ENCODE results near the gene HRAS.

Gene HRAS

GRCh38 chr11:504053-504993 lies 31.1 kb downstream of the HRAS start:
- Histone ChIP-seq H3K9ac (ENCODE audit: low read length in 2 of 2) (peak overlapping the region; percentile 64), H3K9me3 (ENCODE audit: control insufficient read depth in 2 of 2, low read length in 2 of 2) (no peaks in the 10 kb centered on the region), H3K36me3 (ENCODE audit: control insufficient read depth in 2 of 2, insufficient read depth in 2 of 2, low read length in 2 of 2) (peaks cover 21 to 25% of the 10 kb centered on the region in 2 donors), H3K4me1 (ENCODE audit: control insufficient read depth, insufficient read depth, low read length) (peaks cover 44% of the 10 kb centered on the region), H3K4me3 (ENCODE audit: low read length in 2 of 2) (peak overlapping the region; percentile 56 to 72), H3K27ac (ENCODE audit: low read length) (peak overlapping the region; percentile 53), H3K27me3 (ENCODE audit: control insufficient read depth in 1 of 2, insufficient read depth in 2 of 2, low read length in 2 of 2) (no peaks in the 10 kb centered on the region)

DNA sequence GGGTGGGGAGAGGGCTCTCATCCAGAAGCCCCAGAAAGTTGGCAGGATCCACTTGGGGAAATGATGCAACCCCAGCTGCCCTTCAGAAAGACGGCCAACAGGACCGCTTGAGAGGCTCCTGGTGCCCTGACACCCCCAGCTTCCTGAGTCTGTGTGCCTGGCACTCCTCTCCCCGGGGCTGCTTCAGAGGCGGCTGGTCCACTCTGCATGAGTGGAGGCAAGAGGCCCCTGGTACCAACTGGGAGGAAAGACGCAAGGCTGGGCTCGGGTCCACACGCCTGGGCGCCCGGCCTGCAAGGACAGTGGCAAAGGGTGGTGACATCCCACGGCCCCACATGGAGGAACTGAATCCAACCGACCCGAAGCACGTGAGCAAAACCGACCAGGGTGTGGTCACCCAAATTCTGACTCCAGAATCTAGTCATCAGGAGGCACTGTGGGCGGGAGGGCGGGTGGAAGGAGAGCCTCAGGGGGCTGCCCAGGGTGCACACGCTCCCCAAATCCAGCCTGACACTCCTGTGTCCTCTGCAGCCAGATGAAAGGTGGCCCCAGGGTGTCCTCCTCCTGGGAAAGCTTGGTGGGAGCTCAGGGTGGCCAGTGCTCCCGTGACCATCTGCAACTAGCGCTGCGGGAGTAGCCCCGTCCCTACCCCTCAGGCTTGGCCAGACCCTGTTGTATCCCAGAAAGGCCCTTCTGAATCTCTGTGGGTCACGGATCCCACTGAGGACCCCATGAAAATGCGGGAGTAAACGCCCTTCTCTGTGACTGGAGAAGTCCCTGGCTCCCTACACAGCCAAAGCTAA lies 32.0 kb downstream of the HRAS start:
- Histone ChIP-seq H3K36me3 (ENCODE audit: control insufficient read depth in 2 of 2, insufficient read depth in 2 of 2, low read length in 2 of 2) (peaks cover 29% of the 10 kb centered on the region in 2 donors), H3K27ac (ENCODE audit: low read length) (peak overlapping the region; percentile 53), H3K4me3 (ENCODE audit: low read length in 2 of 2) (peak overlapping the region; percentile 56 to 72), H3K9me3 (ENCODE audit: control insufficient read depth in 2 of 2, low read length in 2 of 2) (no peaks in the 10 kb centered on the region), H3K9ac (ENCODE audit: low read length in 2 of 2) (peak overlapping the region; percentile 47 to 64), H3K27me3 (ENCODE audit: control insufficient read depth in 1 of 2, insufficient read depth in 2 of 2, low read length in 2 of 2) (no peaks in the 10 kb centered on the region), H3K4me1 (ENCODE audit: control insufficient read depth, insufficient read depth, low read length) (peaks cover 44% of the 10 kb centered on the region)

DNA sequence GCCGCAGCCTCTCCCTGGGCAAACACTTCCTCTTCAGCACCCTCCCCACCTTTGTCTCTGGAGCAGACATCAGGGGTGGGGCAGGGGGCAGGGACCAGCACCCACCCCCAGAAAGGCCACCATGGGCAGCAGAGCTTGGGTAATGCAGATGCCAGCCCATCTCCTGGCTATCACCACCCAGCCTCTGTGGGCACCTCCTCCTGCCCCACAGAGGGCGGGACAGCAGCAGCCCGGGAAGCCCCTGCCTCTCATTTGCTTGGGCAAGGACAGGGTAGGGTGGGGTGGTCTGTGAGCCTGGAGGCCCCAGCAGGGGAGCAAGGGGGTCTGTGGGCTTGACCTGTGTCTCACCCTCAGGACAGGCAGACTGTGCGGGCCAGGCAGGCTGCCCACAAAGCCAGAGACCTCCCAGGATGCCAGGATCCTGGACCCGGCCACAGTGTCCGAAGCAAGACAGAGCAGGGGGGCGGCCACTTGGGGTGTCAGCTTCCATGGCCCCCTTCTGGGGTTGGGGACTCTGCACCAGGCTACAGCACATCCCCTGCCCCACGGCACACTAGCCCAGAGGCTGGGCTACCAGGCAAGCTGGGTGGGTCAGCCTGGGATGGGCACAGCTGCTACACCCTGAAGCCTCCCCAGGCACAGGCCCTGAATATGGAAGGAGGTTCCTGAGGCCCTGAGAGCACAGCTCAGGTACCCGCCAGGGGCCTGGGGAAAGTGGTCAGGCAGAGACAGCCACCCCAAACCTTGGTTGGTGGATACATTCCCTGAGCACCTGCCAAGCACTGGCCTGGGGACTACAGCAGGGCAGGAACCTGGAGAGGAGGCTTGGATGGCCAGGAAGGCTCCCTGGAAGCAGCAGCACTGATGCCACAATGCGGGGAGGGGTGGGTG lies 32.8 kb downstream of the HRAS start:
- Histone ChIP-seq H3K36me3 (ENCODE audit: control insufficient read depth in 2 of 2, insufficient read depth in 2 of 2, low read length in 2 of 2) (peaks cover 37 to 38% of the 10 kb centered on the region in 2 donors), H3K27ac (ENCODE audit: low read length) (no peak overlapping the region), H3K9me3 (ENCODE audit: control insufficient read depth in 2 of 2, low read length in 2 of 2) (no peaks in the 10 kb centered on the region), H3K9ac (ENCODE audit: low read length in 2 of 2) (no peak overlapping the region), H3K27me3 (ENCODE audit: control insufficient read depth in 1 of 2, insufficient read depth in 2 of 2, low read length in 2 of 2) (no peaks in the 10 kb centered on the region), H3K4me3 (ENCODE audit: low read length in 2 of 2) (no peak overlapping the region), H3K4me1 (ENCODE audit: control insufficient read depth, insufficient read depth, low read length) (peaks cover 37% of the 10 kb centered on the region)

DNA sequence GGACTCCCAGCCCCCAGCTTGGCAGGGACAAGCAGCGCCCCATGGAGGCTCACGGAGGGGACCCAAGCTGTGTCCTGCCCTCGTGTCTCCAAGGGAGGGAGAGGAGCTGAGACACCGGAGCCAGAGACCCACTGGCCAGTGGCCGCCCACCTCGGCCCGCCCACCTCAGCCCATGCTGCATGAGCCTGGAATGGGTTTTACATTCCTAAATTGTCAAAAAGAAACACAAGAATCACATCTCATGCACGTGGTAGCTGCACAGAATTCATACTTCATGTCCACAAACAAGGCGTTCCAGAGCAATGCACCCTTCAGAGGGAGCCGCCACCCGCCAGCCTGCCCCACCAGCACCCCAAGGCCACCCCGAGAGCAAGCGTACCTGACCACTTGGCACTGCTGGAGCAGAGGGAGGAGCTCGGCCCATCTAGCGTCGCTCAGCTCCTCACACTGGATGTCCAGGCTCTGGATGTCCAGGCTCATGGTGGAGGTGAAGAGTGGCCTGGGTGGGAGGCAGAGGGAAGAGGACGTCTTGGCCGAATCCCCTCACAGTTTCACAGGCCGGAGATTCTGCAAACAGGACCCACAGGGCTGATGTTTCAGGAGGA lies 33.6 kb downstream of the HRAS start:
- no peak overlapping the region for H3K9ac ChIP-seq (ENCODE audit: low read length in 2 of 2)

GRCh38 chr11:501001-501682 lies 34.2 kb downstream of the HRAS start:
- Histone ChIP-seq H3K9ac (ENCODE audit: low read length in 2 of 2) (no peak overlapping the region), H3K4me3 (ENCODE audit: low read length in 2 of 2) (no peak overlapping the region), H3K4me1 (ENCODE audit: control insufficient read depth, insufficient read depth, low read length) (peaks cover 32% of the 10 kb centered on the region), H3K27ac (ENCODE audit: low read length) (no peak overlapping the region), H3K27me3 (ENCODE audit: control insufficient read depth in 1 of 2, insufficient read depth in 2 of 2, low read length in 2 of 2) (no peaks in the 10 kb centered on the region), H3K36me3 (ENCODE audit: control insufficient read depth in 2 of 2, insufficient read depth in 2 of 2, low read length in 2 of 2) (peaks cover 47% of the 10 kb centered on the region in 2 donors), H3K9me3 (ENCODE audit: control insufficient read depth in 2 of 2, low read length in 2 of 2) (no peaks in the 10 kb centered on the region)

More for the DNA sequence above, 33.6 kb downstream of the HRAS start:
- Histone ChIP-seq H3K27me3 (ENCODE audit: control insufficient read depth in 1 of 2, insufficient read depth in 2 of 2, low read length in 2 of 2) (no peaks in the 10 kb centered on the region), H3K36me3 (ENCODE audit: control insufficient read depth in 2 of 2, insufficient read depth in 2 of 2, low read length in 2 of 2) (peaks cover 45% of the 10 kb centered on the region in 2 donors), H3K4me1 (ENCODE audit: control insufficient read depth, insufficient read depth, low read length) (peaks cover 36% of the 10 kb centered on the region), H3K9me3 (ENCODE audit: control insufficient read depth in 2 of 2, low read length in 2 of 2) (no peaks in the 10 kb centered on the region), H3K4me3 (ENCODE audit: low read length in 2 of 2) (no peak overlapping the region), H3K27ac (ENCODE audit: low read length) (no peak overlapping the region)

DNA sequence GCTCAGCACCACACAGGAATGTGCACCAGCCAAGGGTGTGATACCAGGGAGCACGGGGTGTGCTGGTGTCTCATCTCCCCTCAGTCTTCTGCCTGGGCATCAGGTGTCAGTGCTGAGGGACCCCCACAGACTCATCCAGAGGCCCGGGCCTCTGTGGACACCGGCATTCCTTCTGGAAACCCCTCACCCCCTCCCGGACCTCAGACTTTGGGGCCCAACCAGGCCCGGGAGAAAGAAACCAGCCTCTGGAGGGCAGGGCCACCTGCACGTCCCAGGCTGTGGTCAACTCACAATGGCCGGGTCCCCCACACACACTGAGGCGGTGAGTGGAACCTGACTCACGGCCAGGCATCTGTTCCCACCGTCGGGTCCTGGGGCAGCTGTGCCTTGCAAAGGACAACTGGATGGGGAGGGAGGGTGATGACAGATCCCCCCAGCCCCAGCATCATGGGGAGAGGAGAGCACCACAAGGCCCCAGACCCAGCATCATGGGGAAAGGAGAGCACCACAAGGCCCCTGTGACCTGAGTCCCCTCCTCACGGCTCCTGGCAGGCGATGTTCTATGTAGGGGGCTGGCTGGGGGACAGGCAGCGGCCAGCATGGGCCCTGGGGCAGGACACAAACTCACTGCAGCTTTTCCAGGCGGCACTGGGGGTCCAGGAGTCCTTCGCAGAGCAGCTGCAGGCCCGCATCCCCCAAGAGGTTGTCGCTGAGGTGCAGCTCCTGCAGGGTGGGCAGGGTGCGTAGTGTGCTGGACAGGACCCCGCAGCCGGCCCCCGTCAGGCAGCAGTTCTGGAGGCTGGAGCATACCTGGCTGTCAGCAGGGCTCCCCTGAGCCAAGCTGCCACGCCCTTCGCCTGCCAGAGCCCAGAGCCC lies 35.9 kb downstream of the HRAS start:
- Histone ChIP-seq H3K36me3 (ENCODE audit: control insufficient read depth in 2 of 2, insufficient read depth in 2 of 2, low read length in 2 of 2) (peaks cover 51 to 53% of the 10 kb centered on the region in 2 donors), H3K9ac (ENCODE audit: low read length in 2 of 2) (no peak overlapping the region), H3K27me3 (ENCODE audit: control insufficient read depth in 1 of 2, insufficient read depth in 2 of 2, low read length in 2 of 2) (no peaks in the 10 kb centered on the region), H3K27ac (ENCODE audit: low read length) (no peak overlapping the region), H3K4me3 (ENCODE audit: low read length in 2 of 2) (no peak overlapping the region), H3K9me3 (ENCODE audit: control insufficient read depth in 2 of 2, low read length in 2 of 2) (no peaks in the 10 kb centered on the region), H3K4me1 (ENCODE audit: control insufficient read depth, insufficient read depth, low read length) (peaks cover 17% of the 10 kb centered on the region)

DNA sequence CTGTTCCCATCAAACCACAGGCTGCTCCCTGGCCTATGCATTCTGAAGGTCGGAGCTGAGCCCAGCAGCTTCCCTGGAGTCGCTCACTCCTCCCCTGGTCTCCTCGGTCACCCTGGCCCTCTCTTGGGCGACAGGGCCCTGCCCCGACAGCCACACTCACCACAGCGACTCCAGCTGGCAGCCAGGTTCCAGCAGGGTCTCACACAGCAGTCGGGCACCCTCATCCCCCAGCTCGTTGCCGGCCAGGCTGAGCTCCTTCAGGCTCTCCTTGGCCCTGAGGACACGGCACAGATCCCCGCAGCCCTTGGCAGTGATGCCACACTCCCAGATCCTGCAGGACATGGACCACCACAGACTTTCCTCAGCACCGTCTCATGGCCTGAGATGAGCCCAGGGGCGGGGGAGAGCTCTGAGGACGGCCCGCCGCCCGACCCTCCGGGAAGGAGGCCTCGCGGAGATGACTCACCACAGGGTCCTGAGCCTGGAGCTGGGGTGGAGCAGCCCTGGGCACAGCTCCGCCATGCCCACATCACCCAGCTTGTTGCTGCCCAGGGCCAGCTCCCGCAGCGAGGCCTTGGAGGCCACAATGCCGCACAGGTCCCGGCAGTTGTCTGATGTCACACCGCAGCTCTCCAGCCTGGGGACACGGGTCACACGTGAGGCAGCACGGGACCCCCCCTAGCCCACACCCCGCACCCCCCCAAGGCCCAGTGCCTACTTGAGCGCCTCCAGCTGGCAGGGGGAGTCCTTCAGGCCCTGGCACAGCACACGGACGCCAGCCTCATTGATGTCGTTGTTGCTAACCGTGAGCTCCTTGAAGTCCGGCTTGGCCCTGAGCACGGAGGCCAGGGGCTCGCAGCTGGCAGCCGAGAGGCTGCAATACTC lies 36.8 kb downstream of the HRAS start:
- Histone ChIP-seq H3K27ac (ENCODE audit: low read length) (no peak overlapping the region), H3K36me3 (ENCODE audit: control insufficient read depth in 2 of 2, insufficient read depth in 2 of 2, low read length in 2 of 2) (peaks cover 53 to 56% of the 10 kb centered on the region in 2 donors), H3K4me1 (ENCODE audit: control insufficient read depth, insufficient read depth, low read length) (peaks cover 8% of the 10 kb centered on the region), H3K9me3 (ENCODE audit: control insufficient read depth in 2 of 2, low read length in 2 of 2) (no peaks in the 10 kb centered on the region), H3K9ac (ENCODE audit: low read length in 2 of 2) (no peak overlapping the region), H3K27me3 (ENCODE audit: control insufficient read depth in 1 of 2, insufficient read depth in 2 of 2, low read length in 2 of 2) (no peaks in the 10 kb centered on the region), H3K4me3 (ENCODE audit: low read length in 2 of 2) (no peak overlapping the region)

GRCh38 chr11:497565-498296 lies 37.6 kb downstream of the HRAS start:
- H3K4me3 ChIP-seq (ENCODE audit: low read length in 2 of 2): no peak overlapping the region
- H3K9me3 ChIP-seq (ENCODE audit: control insufficient read depth in 2 of 2, low read length in 2 of 2): no peaks in the 10 kb centered on the region
- H3K4me1 ChIP-seq (ENCODE audit: control insufficient read depth, insufficient read depth, low read length): peaks cover 5% of the 10 kb centered on the region
- no peak overlapping the region for H3K9ac ChIP-seq (ENCODE audit: low read length in 2 of 2)
- no peak overlapping the region for H3K27ac ChIP-seq (ENCODE audit: low read length)
- no peaks in the 10 kb centered on the region for H3K27me3 ChIP-seq (ENCODE audit: control insufficient read depth in 1 of 2, insufficient read depth in 2 of 2, low read length in 2 of 2)
- peaks cover 53 to 56% of the 10 kb centered on the region in 2 donors for H3K36me3 ChIP-seq (ENCODE audit: control insufficient read depth in 2 of 2, insufficient read depth in 2 of 2, low read length in 2 of 2)
